ENCODE data around the gene KCNMB1.

Gene KCNMB1

DNA sequence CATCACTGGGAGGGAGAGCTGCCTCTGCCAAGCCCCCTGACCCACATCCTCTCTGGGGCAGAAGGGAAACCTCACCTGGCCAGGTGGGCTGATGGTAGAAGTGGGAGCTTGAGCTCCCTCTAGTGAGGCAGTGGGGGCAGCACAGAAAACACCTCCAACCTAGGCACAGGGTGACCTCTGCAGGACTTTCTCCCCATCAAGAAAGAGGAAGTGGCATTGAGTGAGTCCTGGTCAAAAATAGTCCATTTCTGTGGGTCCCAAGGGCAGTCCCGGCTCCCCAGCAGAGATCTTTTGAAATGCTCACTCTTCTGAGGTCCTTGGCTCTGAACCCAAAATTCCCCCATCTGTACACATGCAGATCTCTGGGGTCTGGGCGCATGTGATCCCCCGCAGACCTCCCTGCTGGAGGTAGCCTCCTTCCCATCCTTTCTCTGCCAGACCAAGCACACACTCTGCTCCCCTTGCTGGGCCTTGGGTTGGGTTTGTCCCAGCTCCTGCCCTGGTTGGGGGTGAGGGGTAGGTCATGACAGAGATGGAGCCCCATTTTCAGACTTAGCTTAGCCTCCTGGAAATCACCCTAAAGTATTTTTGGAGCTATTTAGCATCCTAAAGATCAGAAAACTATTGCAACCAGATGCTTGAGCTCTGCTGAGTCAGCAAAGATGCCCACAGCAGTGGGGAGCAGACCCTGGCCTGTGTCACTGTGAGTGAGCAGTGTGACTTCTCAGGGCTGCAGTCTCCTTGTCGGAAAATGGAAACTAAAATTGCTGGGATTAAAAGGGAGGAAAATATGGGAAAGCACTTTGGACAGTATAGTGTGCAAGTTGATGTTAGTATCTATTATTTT is 50.0 kb downstream of the KCNMB1 start:
- peak; percentile 82 for DNase-seq

DNA sequence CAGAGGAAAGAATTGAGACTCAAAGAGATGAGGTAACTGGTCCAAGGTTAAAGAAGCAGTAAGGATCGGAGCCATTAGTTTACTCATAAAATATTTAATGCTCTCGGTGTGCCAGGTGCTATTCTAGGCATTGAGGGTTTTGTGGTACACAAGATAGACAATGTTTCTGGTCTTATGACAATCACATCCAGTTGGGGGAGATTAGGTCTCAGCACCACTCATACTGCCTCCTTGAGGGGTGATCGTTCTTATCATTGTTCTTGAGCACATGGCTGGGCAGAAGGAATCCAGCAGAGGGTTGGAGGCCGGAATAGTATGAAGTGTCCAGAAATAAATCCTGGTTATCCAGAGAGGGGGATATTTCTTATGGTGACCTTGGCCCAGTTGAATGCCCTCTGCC is 50.9 kb downstream of the KCNMB1 start:
- peak; percentile 17 for DNase-seq

DNA sequence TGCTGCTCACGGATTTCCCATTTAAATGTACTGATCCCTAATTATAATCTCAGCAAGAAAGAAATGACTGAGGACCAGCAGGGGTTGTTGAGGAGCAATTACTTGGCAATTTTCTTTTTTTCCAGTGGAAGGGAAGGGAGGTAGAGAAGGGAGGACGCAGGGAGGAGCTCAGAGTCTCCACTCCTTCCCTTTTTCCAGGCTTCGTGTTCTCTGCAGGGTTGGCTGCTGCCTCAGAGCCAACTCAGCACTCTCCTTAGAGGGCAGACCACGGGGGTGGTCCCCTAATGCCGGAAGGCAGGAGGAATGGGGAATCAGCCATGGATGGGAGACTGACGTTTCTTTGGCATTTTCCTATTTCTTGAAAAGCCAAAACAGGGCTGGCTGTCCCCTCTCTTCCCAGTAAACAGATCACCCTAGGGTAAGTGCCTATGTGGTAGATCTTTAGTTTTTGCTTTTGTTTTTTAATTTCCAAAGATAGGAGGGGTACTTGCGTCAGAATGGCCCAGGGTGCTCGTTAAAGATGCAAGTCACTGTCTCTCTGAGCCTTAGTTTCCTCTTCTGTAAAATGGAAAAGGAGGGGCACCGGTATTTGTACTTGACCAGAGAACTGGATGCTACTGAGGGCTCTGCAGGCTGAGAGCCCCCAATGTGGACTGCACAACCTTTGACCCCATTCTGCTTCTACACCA is 52.0 kb downstream of the KCNMB1 start:
- no peak for DNase-seq

DNA sequence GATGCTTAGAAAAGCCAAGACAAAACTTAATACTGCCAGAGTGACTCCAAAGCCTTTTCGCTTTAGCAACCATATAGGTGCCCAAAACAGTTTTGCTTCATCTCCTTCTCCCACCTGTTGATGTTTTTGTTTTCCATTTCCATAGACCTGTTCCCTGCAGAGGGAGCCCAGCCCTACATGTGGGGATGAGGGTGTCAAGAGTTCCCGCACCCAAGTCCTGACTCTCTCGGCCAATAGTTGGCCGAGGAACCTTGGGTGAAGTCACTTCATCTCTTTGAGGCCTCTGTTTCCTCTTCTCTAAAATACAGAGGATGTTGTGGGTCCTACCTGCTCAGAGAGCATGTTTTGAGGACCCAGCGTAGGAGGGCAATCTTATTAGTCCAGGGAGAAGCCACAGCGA is 53.1 kb downstream of the KCNMB1 start:
- DNase-seq: peak; percentile 19

DNA sequence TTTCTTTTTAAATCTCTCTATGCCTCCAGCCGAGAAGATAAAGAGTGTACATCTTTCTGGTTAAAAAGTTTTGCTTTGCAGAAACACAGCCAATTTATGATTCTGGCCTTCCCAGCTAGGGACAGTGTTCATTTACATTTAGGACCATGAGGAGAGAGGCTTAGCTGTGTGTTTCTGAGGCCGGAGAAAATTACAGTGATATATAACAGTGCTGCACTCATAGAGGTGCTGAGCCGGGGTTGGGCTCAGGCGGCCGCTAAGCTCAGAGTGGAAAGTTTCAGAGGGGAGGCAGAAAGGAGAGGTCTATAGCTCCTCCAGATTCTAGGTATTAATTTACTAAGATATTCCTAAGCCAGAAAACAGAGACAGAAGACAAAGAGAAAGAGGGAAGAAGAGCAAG is 54.5 kb downstream of the KCNMB1 start:
- DNase-seq: peak; percentile 18

DNA sequence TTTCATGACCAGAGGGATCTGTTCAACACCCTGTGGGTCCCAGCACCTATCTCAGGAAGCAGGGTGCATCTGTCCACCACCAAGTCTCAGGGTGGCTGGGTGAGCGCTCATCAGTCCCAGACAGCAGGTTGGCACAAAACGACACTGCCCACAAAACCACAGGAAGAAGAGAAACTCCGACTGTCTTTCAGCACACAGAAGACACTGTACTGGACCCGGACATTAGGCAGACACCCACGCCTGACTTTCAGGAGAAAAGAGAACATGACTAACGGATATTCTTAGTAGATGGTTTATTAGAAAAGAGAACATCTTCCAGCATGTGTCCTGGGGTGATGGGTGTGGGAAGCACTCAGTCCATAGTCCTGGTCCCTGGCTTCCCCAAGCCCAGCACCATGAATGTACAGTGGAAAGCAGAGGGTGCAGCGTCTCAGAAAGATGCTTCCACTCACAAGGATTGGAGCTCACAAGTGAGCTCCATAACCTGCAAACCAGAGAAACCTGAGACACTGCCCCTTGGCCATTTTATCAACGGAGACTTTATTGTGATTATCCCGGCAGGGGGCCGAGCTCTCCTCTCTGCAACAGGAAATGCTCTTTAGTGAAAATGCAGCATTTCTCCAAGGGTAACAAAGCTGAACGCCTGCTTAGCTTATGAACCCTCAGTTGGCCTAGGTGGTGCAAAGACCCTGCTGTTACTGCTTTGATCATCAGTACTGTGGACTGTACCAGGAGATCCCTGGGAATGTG is 55.8 kb downstream of the KCNMB1 start:
- DNase-seq: peak; percentile 80

DNA sequence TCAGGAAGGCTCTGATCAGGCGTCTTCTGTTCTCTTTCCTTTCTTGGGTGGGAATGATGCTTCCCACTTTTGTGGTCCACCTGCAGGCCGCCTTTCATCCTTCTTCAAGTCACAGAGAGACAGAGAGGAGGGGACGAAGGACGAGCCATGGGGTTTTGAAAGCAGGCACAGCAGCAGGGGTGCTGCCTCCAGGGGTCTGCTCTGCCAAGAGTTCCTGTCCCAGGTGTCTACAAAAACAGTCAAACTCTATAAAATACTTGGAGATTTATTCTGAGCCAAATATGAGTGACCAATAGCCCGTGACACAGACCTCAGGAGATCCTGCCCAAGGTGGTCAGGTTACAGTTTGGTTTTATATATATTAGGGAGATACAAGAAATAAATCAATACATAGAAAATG is 57.1 kb downstream of the KCNMB1 start:
- no peak for DNase-seq

DNA sequence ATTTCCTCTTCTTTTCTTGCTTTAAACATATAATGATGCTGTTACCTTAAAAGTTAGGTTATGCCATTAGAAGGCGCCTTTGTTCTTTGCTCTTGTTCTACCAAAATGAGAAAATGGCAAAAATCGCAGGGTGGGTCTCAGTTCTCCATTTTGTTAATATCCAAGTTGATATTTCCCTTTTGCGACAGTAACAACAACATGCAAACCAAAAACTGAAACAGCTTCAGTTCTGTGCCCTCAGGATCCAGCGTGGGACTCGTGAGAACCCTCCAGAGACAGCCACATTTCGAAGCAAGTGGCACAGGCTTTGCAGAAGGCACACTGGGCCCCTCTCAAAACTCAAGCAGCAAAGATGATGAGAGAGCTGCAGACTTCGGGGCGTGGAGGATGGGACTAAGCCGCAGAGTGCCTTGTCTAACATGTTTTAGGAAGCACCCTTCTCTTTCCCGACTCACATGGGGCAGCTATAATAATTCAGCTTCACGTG is 58.6 kb downstream of the KCNMB1 start:
- no peak for DNase-seq

DNA sequence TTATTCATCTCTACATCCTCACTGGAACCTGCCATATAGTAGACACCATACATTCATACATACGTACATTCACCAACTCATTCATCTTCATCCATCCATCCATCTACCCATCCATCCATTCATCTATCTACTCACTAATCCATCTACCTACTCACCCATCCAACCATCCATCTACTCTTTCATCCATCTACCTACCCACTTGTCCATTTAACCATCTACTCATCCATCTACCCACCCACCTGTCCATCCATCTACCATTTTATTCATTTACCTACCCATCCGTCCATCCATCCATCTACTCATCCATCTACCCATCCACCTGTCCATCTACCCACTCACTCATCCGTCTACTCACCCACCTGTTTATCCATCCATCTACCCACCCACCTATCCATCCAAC is 59.6 kb downstream of the KCNMB1 start:
- no peak for DNase-seq

DNA sequence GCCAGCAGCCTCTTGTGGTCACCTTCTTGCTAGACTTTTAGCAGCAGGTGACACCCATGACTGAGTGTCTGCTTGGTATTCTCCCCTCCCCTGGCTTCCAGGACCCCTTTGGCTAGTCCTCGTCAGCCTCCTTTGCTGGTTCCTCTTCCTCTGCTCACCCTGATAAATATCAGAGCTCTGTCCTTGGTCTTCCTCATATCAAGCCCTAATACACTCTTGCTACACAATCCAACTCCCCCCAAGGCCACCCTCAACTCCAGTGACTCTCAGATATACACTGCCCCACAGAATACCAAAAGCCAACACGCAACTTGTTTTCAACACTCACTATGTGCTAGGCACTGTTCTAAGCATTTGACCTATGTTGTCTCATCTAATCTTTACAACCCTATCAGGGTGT is 61.3 kb downstream of the KCNMB1 start:
- DNase-seq: no peak

DNA sequence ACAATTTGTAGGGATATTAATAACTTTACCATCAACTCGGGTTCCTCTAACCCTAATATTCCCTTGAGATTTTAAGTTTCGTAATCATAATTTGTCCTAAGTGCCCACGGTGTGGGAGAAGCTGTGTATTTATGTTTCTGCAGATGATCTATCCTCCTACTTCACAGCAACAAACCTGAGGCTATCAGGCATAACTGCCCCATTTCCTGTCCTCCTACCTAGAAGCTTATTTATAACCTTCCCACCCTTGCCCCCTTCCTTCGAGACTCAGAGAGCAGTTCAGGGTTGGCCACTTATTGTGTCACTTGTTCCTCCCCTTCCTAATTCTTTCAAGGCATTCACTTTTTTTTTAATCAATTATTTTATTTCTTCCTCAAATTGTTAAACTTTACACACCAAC is 62.0 kb downstream of the KCNMB1 start:
- DNase-seq: no peak

Measured in CD4-positive, alpha-beta T cell treated with Interleukin-21 for 1 hour (primary cell).